ENCODE measurements around the gene HSPA1B.

GRCh38 chr6:31791324-31792089 lies 36.0 kb upstream of the HSPA1B start:
- TF ChIP-seq CTCF (conservative IDR thresholded peaks at IDR 0.05; ENCODE audit: low read length) (peak; percentile 68), EZH2phosphoT487 (IDR thresholded peaks at IDR 0.05; ENCODE audit: borderline replicate concordance) (no peak)
